Gastroesophageal sphincter (tissue), 4 donors: Measurements from ENCODE around the gene NEDD4L. TPM values are rescaled to one million over a fixed set of nuclear protein-coding genes. Genes with fewer than 3 reads are reported as not detected.

ENCODE experiments used
- ATAC-seq: fragments of 150-250 bp; one replicate; pipeline ENCODE4 v1.9.1; 2016; ENCODE audit warnings: mild to moderate bottlenecking, moderate library complexity
- H3K27ac ChIP-seq, 4 donors: fragments of 200-600 bp; sonication (generic) in 3 of 4; 1 replicate in 3 of 4; 2 replicates in 1 of 4; pipeline ENCODE4 v1.5.1; 2016 to 2019
- H3K27me3 ChIP-seq: fragments of 200-600 bp; sonication (generic); one replicate; pipeline ENCODE4 v1.5.1; 2019
- H3K36me3 ChIP-seq, 2 donors: fragments of 200-600 bp; sonication (generic); one replicate each; pipeline ENCODE4 v1.5.1; 2019; ENCODE audit warnings: control low read depth in 1 of 2
- H3K4me1 ChIP-seq, 3 donors: fragments of 200-600 bp; sonication (generic); 1 replicate in 2 of 3; 2 replicates in 1 of 3; pipeline ENCODE4 v1.5.1; 2016 to 2019; ENCODE audit warnings: control low read depth in 2 of 3
- H3K4me3 ChIP-seq, 2 donors: fragments of 200-600 bp; sonication (generic); one replicate each; pipeline ENCODE4 v1.5.1; 2019; ENCODE audit warnings: mild to moderate bottlenecking in 1 of 2, moderate library complexity in 1 of 2
- H3K9me3 ChIP-seq, 3 donors: fragments of 200-600 bp; sonication (generic); one replicate each; pipeline ENCODE4 v1.5.1; 2017 to 2019; ENCODE audit warnings: control low read depth in 2 of 3
- EP300 ChIP-seq: sonication (generic); formaldehyde crosslinking; IDR thresholded peaks from one replicate; pipeline ENCODE4 v1.6.1; 2017; ENCODE audit warnings: antibody characterized with exemption, mild to moderate bottlenecking
- POLR2A ChIP-seq, 2 donors: fragments of 450-650 bp; IDR thresholded peaks; one replicate each; pipeline ENCODE4 v1.6.1; 2017; ENCODE audit warnings: antibody characterized with exemption in 2 of 2, mild to moderate bottlenecking in 2 of 2, moderate library complexity in 1 of 2
- POLR2AphosphoS5 ChIP-seq: sonication (generic); formaldehyde crosslinking; IDR thresholded peaks from one replicate; pipeline ENCODE4 v1.6.1; 2017; ENCODE audit warnings: antibody characterized with exemption
- WGBS, 2 donors: methylation state at CpG; one replicate each; pipeline ENCODE4 v1.1.5; 2018; ENCODE audit warnings: low coverage in 1 of 2; 5-methylcytosine and 5-hydroxymethylcytosine counted together
- total RNA-seq, 4 donors: library from RNA; depleted of rRNA; stranded (reverse); fragments of >200 nt; gene quantifications; one replicate each; pipeline ENCODE4 v1.1.0, GENCODE V29; 2016
- TF ChIP-seq, protein P1 (sequence below), 4 experiments: fragments of 200-600 bp in 2 of 4; fragments of 450-650 bp in 2 of 4; sonication (generic) in 1 of 4; IDR thresholded peaks; one replicate each; pipeline ENCODE4 v1.5.1; 2017 to 2019; ENCODE audit warnings: antibody characterized with exemption in 4 of 4, mild to moderate bottlenecking in 2 of 4, moderate library complexity in 2 of 4

The NEDD4L gene
- total RNA-seq, 4 donors from 2014 or later, result 37.0 to 50.9 (median 43.0) TPM

- WGBS, 2 donors, result 17 to 25% methylated on average over 5 of the region's 5 CpGs
- Histone ChIP-seq H3K9me3 (no peaks in the 10 kb centered on the region), H3K36me3 (no peaks in the 10 kb centered on the region), H3K4me3 (no peak overlapping the region), H3K27me3 (no peaks in the 10 kb centered on the region), H3K27ac (no peak overlapping the region), H3K4me1 (peaks cover 0 to 58% (median 3%) of the 10 kb centered on the region in 3 donors)
- no peak for TF ChIP-seq POLR2A (IDR thresholded peaks at IDR 0.05)
- TF ChIP-seq, protein P1, sequence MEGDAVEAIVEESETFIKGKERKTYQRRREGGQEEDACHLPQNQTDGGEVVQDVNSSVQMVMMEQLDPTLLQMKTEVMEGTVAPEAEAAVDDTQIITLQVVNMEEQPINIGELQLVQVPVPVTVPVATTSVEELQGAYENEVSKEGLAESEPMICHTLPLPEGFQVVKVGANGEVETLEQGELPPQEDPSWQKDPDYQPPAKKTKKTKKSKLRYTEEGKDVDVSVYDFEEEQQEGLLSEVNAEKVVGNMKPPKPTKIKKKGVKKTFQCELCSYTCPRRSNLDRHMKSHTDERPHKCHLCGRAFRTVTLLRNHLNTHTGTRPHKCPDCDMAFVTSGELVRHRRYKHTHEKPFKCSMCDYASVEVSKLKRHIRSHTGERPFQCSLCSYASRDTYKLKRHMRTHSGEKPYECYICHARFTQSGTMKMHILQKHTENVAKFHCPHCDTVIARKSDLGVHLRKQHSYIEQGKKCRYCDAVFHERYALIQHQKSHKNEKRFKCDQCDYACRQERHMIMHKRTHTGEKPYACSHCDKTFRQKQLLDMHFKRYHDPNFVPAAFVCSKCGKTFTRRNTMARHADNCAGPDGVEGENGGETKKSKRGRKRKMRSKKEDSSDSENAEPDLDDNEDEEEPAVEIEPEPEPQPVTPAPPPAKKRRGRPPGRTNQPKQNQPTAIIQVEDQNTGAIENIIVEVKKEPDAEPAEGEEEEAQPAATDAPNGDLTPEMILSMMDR (IDR thresholded peaks at IDR 0.05), result no peak
- TF ChIP-seq EP300, result no peak
- no peak for TF ChIP-seq POLR2AphosphoS5
- ATAC-seq, result no peak
Observed at GRCh38 chr18:58290116-58290695, 246.2 kb downstream of the NEDD4L start.

- H3K36me3 ChIP-seq, result no peaks in the 10 kb centered on the region
- TF ChIP-seq EP300, result no peak
- no peak for ATAC-seq
- no CpG with 5 or more reads among the region's 5 CpGs for WGBS, 2 donors
- no peaks in the 10 kb centered on the region for H3K27me3 ChIP-seq
- no peak overlapping the region for H3K27ac ChIP-seq
- no peak overlapping the region for H3K4me3 ChIP-seq
- H3K9me3 ChIP-seq, result no peaks in the 10 kb centered on the region
- H3K4me1 ChIP-seq, result peaks cover 0 to 49% (median 3%) of the 10 kb centered on the region in 3 donors
Observed at GRCh38 chr18:58291131-58291530, 247.1 kb downstream of the NEDD4L start.

GRCh38 chr18:58292638-58293037 lies 248.6 kb downstream of the NEDD4L start:
- H3K27me3 ChIP-seq, result no peaks in the 10 kb centered on the region
- no peak for ATAC-seq
- H3K4me3 ChIP-seq, result no peak overlapping the region
- H3K9me3 ChIP-seq, result no peaks in the 10 kb centered on the region
- H3K27ac ChIP-seq, result no peak overlapping the region
- peaks cover 0 to 35% (median 3%) of the 10 kb centered on the region in 3 donors for H3K4me1 ChIP-seq
- WGBS, 2 donors, result 25 to 36% methylated on average over 1 to 2 of the region's 2 CpGs
- H3K36me3 ChIP-seq, result no peaks in the 10 kb centered on the region
- TF ChIP-seq EP300, result no peak
- no peak for TF ChIP-seq POLR2A (IDR thresholded peaks at IDR 0.05)
- no peak for TF ChIP-seq POLR2AphosphoS5
- TF ChIP-seq, protein P1 (IDR thresholded peaks at IDR 0.05), result no peak

DNA sequence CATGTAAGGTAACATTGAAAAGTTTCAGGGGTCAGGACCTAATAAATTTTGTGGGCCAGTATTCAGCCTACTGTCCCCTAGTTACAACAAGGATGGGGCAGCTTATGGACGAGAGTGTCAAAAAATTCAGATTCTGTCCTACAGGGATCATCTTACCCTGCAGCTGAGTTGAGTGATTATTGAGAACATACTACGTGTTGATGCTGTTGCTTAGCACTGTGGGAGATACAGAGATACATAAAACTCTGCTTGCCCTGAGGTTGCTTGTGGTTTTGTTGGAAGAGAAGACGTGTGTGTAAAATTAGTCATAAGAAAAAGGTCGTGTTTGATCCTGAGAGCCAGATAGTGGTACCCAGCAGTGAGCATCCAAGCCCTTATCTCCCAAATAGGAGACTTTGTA lies 253.2 kb downstream of the NEDD4L start:
- no peaks in the 10 kb centered on the region for H3K27me3 ChIP-seq
- H3K36me3 ChIP-seq, result no peaks in the 10 kb centered on the region
- no peak overlapping the region for H3K27ac ChIP-seq
- ATAC-seq, result no peak
- no peaks in the 10 kb centered on the region for H3K9me3 ChIP-seq
- H3K4me1 ChIP-seq, result peaks cover 0 to 3% (median 0%) of the 10 kb centered on the region in 3 donors
- 79 to 80% methylated on average over 1 to 4 of the region's 4 CpGs for WGBS, 2 donors
- TF ChIP-seq POLR2A (IDR thresholded peaks at IDR 0.05), result no peak
- no peak for TF ChIP-seq POLR2AphosphoS5
- TF ChIP-seq, protein P1 (IDR thresholded peaks at IDR 0.05), result no peak
- no peak for TF ChIP-seq EP300
- no peak overlapping the region for H3K4me3 ChIP-seq

GRCh38 chr18:58298251-58299134 lies 254.5 kb downstream of the NEDD4L start:
- H3K27me3 ChIP-seq, result no peaks in the 10 kb centered on the region
- H3K36me3 ChIP-seq, result no peaks in the 10 kb centered on the region
- peaks cover 0 to 6% (median 0%) of the 10 kb centered on the region in 3 donors for H3K4me1 ChIP-seq
- TF ChIP-seq POLR2A (IDR thresholded peaks at IDR 0.05), result no peak
- TF ChIP-seq, protein P1 (IDR thresholded peaks at IDR 0.05), result no peak
- no peak for TF ChIP-seq POLR2AphosphoS5
- no peak for TF ChIP-seq EP300
- H3K27ac ChIP-seq, result no peak overlapping the region
- WGBS, 2 donors, result 56 to 64% methylated on average over 2 to 5 of the region's 5 CpGs
- no peaks in the 10 kb centered on the region for H3K9me3 ChIP-seq
- ATAC-seq, result no peak
- no peak overlapping the region for H3K4me3 ChIP-seq
